Activated CD4-positive, CD25-positive, alpha-beta regulatory T cell treated with anti-CD3 and anti-CD28 coated beads, Interleukin-2, amount 50 U/mL, for 72 hours (primary cell): ENCODE results near the gene C22orf23.
A peak's percentile ranks its signal among the peaks of the same experiment; 100 is the strongest.

Experiments
- DNase-seq: peaks from one replicate; pipeline ENCODE4 v3.0.0; 2021

The C22orf23 gene

DNA sequence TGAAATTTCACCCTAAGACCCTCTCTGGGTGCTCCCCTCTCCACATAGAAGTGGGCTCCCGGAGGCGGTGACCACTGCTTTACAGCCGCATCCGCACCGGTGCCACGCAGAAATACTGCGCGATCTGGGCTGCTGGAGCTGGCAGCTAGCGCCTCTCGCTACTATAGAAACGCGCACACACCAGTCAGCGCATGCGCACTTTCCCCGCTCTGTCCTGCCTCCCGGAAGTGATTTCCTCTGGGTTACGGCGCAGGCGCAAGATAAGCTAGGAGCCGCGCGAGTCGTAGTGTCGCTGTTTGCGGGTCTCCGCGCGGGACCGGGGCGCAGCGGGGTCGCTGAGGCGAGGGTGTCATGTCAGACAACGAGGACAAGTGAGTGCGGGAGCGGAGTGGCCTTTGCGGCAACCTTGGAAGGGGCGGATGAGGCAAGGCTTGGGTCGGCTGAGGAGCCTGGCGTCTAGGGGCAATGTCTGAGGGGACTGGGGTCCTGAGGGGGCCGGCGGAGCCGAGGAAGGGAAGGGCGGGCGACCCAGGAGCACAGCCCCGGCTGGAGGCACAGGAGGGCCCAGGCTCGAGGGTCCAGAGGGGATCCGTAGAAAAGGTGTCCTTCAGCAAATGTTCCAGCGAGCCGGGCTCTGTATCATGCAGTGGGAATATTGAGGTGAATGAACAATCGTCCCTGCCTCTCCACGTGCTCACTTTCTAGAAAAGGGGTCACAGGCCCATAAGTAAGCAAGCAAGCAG lies at the start of gene C22orf23, which contains the start of gene POLR2F:
Gene C22orf23, minus strand, starts transcription at position 165 of the 743 bp plus-strand sequence. CDS start 452 bp downstream, outside the sequence.
Gene POLR2F, plus strand, starts transcription at position 263 of the 743 bp plus-strand sequence. Its CDS starts 89 bp downstream, at position 352.
- peak; percentile 95 for DNase-seq

DNA sequence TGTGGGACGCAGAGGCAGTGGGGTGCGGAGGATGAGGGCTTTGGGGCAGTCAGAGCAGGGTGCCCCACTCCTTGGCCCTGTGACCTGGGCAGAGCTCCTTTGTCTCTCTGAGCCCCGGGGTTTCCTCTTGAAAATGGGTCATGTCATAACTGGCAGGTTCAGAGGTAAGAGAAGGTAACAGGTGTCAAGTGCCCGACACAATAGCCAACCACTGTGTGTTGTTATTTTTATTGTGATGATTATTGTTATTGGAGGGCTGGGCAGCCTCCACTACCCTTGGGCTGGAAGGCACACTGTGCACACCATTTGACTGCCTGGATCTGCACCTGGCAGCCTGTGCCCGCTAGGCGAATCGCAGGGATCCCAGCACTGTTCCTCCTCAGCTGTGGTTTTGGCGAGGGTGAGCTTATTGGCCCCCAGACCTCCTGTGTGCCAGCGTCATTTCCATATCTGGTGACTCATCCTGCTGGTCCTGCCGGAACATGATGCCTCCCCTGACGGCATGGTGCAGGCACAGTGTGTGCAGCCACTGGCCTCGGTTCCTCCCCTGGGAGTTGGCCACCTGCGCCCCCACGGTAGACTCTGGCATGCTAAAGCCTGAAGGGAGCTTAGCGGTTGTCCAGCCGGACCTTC lies 46.4 kb upstream of the C22orf23 start:
- DNase-seq, result no peak

DNA sequence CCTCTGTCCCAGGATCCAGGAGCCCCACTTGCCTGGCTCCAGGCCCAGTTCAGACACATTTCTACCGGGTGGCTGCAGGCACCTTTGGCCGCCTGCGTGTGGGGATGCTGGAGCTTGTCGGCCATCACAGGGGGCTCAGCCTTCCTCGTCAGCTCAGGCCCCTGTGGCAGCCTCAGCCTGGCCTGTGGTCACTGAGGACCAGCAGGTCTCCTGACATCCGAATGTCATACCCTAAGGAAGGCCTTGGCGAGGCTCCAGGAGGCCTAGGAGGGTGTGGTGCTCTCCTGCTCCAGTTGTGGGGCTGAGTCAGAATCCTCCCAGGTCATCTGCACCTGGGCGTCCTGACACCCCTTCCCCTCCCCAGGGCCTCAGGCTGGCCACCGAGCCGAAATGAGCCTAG lies 45.8 kb upstream of the C22orf23 start:
- no peak for DNase-seq

DNA sequence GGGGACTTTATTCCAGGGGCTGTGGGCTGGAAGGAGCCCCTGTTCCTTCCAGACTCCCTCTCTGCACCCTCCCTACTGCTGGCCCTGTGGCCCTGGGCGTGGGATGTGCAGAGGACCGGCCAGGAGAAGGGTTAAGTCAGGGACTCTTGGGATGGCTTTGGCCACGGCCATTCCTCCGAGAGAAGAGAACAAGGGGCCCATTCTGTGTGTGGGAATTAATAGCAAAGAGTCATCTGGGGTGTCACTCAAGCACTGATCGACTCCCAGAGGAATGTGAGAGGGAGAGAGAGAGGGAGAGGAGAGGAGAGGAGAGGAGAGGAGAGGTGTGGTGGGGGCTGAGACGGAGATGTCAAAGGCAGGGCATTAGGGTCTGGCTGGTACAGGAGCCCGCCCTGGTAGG lies 45.1 kb upstream of the C22orf23 start:
- DNase-seq, result no peak

DNA sequence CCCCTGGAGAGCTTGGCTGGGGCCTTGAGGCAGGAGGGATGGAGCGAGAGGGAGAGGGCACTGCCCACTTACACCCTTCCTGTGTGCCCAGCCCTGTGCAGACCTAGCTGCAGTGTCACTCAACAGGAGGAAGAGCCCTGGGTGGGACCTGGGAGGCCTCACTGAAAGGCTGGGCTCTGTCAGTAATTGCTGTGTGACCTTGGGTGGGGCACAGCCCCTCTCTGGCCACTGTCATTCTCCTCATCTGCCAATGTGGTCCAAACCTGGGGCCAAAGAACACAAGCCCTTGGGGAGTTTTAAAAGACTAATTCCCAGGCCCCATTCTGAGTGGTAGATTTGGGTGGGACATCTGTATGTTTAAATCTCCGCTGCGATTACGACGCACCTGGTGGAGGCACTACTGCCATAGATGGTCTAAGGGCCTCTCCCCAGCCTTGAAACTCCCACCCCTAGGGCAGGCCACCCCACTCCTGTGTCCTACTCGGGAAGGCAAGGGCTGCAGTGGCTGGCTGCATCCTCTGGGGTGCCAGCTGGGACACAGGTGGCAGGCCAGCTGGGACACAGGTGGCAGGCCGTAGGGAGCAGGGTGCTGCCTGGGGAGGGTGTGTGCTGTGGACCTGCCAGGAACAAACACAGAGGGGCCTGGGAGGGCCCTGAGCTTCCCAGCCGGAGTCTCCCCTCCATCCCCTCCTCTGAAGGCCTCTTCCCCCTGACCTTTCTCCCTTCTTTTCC lies 43.3 kb upstream of the C22orf23 start:
- DNase-seq, result no peak

DNA sequence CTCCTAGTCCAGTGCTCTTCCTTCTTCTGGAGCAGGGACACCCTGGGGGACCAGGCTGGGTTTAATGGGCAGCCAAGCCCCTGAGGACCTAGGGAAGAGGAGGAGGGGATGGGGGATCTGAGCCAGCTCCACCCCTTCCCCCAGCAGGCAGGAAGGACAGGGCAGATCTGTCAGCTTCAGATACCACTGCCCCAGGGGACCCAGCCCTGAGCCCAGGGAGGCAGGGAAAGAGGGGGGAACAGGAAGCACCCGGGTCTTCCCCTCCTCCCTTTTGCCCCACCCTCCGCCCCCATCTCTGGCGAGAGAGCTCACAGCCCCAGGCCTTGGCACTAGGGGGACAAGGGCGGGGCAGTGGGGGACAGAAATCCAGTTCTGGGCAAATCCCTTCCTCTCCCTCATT lies 42.7 kb upstream of the C22orf23 start:
- DNase-seq, result no peak

DNA sequence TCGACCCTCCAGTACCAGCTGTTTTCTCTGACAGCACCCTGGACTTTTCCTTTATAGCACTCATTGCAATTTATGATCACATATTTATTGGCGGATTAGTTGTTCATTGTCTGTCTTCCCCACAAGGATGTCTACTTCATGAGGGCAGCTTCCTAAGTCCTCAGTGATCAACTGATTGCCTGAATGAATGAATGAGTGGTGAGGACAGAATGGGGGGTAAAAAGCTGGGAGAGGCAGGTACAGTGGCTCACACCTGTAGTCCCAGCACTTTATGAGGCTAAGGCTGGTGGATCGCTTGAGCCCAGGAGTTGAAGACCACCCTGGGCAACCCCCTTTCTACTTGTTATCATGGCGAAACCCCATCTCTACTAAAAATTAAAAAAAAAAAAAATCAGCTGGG lies 42.1 kb upstream of the C22orf23 start:
- DNase-seq, result no peak

DNA sequence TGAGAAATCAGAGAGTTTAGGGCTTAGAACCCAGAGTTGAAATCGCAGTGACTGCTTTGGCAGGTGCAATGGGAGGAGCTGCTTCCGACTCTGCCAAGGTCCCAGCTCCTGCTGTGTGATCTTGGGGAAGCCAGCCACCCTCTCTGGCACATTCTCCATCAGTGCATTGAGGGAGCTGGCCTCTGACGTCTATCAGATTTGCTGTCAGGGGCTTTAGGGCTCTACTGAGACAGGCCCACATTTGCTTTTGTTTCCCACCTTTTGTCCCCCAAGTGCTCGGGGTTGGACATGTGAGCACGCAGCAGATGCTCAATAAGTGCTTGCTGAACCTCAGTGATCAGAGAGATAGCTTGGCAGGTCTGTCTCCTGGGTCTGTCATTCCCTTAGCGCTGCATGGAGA lies 41.6 kb upstream of the C22orf23 start:
- DNase-seq, result no peak

DNA sequence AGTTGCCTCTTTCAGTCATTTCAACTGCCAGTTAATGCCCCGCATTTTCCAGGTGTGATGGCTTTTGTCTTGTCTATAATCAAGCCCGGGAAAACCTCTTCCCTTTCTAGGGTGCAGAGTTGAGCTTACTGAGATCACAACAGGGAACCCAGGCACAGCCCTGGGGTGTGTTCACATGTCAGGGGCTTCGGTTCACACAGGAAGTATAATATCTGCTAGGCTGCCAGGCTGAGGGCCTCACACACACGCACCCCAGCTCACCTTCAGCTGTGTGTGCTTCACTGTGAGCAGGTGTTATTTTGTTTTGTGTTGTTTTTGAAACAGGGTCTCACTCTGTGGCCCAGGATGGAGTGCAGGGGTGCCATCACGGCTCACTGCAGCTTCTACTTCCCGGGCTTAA lies 40.6 kb upstream of the C22orf23 start:
- no peak for DNase-seq

DNA sequence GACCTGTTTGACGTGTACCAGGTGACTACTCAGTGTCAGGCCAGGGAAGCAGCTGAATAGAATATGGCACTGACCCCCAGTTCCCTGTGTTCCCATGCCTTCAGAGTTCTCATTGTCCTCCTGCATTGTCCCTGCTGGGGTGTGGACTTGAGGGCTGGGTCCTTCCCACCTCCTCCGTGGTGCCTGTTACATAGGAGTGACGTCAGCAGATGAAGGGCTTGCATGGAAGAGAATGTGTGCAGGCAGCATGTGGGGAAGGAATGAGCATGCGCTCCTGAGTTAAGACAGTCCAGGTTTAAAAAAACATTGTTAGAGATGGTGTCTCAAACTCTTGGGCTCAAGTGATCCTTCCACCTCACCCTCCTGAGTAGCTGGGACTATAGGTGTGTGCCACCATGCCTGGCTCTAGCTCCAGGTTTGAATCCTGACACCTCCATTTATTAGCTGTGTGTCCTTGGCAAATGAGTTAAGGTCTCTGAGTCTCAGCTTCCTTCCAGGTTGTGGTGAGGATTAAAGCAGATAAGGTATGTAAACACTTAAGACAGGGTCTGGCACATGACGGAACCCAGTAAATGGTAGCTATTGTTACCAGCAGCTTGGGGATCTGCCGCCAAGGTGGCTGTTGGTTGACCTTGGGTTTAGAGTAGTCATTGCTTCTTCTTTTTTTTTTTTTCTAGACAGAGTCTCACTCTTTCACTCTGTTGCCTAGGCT lies 38.5 kb upstream of the C22orf23 start:
- no peak for DNase-seq

DNA sequence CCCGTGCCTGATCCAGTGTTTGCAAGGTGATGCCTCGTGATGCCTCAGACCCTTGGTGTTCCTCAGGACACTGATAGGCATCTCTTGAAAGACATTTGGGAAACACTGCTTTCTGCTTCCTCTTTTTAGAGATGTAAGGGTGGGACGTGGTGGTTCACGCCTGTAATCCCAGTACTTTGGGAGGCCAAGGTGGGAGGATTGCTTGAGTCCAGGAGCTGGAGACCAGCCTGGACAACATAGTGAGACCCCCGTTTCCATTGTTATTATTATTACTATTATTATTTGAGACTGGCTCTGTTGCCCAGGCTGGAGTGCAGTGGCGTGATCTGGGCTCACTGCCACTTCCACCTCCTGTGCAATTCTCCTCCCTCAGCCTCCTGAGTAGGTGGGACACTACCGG lies 37.5 kb upstream of the C22orf23 start:
- DNase-seq, result no peak

DNA sequence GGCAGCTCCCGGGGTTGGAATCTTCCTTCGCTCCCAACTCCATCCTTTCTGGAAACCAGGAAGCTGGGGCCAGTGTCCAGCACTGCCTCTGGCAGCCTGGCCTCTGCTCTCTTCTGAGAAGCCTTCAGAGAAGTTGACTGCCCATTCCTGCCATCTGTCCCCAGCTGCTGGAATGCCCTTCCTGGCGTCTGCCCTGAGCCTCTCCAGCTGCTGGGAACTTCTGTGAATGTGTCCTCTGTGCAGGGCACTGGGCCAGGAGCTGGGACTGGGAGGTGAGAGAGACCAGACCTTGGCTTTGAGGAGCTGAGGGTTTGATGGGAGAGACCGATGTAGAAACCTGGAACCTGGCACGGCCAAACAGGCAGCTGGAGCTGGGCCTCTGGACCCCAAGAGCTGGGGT lies 36.9 kb upstream of the C22orf23 start:
- no peak for DNase-seq

DNA sequence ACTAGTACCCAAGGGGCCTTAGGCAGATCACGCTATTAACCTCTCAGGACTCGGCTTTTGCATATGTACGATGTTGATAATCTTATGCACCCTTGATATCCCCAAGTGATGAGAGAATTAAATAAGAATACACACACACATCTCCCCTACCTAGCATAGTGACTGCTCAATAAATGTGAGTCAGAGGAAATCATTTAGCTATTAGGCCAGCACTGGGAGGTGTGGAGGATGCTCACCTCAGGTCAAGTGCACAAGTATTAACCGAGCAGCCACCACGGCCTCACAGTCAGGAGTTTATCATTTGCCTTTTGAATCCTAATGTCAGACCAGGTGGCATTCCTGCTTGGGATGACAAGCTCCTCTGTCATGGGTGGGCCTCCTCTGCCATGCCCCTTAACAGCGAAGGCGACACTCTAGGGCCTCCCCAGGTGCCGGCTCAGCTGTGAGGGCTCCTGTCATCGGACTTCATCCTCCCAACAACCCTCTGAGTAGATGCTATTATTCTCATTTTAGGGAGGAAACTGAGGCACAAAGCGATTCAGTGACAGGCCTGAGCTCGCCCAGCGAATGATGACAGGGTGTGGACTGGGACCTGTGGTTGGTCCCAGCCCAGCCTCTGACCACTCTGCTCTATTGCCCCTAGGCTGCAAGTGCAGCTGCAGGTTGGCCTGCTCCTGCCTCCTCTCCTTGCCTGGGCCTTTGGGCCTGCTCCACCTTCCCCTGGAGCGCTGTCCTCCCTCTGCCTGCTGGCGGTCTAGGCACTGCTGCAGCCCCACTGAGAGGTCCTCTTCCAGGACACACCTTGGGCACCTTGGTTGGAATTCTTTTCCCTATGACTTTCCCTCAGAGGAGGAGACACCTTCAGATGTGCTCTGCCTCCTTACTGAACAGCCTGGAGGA lies 36.0 kb upstream of the C22orf23 start:
- DNase-seq, result no peak

DNA sequence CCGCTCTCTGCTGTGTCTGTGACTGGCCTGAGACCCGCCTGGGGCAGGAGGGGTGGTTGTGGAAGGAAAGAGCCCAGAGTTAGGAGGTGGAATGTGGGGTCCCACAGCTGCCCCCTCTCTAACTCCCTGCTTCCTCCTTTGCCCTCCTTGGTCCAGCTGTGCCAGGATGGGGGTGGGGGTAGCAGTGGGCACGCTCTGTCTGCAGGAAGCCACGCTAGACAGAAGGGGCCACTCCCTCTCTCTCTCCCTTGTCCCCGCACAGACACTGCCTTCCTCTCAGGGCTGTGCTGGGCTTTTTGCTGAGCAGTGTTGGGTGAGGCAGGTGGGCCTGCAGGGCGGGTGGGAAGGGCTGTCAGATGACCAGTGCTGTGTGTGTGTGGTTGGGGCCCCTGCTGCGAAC lies 33.0 kb upstream of the C22orf23 start:
- no peak for DNase-seq

DNA sequence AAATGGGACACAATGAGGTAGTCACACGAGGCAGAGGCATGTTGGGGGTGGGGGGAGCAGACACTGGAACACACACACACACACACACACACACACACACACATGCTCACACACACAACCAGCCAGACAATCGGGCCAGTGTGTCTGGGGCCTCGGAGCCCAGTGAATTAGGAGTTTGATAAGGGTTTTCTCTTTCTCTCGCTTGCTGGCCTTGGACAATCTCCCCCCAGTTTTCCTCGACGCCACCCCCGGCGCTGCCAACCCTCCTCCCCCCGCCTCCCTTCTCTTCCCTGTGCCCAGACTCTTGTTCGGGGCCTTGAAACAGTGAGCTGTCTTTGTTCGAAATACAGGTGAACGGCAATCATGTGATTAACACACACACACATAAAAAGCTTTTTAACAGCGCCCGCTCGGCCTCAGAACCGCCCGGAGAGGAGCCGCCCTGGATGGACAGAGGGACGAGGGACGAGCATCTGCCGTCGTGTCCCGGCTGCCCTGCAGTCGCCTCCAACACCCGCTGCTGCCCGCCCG lies 32.4 kb upstream of the C22orf23 start:
- DNase-seq, result no peak

DNA sequence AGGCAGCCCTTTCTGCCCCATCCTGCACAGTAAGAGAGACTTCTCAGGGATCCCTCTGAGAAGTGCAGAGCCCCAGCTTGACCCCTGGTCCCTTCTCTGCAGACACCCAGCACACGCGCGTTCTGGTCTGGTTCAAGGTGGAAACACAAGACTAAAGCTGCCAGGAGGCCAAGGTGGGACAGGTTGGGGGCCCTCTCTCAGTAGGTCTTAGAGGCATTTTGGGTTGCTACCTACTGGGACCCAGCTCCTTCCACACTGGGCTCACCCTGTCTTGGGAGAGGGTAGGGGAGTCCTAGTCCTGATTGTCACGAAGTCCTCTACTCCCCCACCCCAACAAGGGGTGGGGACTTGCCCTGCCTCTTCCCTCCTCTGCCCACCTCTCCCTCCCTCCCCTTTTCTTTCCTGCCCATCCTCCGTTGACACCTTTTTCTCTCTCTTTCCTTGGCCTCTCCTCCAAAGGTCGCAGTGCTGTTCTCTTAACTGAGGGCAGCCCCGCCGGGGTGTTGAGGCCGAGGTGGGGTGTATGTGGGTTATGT lies 31.7 kb upstream of the C22orf23 start:
- no peak for DNase-seq

DNA sequence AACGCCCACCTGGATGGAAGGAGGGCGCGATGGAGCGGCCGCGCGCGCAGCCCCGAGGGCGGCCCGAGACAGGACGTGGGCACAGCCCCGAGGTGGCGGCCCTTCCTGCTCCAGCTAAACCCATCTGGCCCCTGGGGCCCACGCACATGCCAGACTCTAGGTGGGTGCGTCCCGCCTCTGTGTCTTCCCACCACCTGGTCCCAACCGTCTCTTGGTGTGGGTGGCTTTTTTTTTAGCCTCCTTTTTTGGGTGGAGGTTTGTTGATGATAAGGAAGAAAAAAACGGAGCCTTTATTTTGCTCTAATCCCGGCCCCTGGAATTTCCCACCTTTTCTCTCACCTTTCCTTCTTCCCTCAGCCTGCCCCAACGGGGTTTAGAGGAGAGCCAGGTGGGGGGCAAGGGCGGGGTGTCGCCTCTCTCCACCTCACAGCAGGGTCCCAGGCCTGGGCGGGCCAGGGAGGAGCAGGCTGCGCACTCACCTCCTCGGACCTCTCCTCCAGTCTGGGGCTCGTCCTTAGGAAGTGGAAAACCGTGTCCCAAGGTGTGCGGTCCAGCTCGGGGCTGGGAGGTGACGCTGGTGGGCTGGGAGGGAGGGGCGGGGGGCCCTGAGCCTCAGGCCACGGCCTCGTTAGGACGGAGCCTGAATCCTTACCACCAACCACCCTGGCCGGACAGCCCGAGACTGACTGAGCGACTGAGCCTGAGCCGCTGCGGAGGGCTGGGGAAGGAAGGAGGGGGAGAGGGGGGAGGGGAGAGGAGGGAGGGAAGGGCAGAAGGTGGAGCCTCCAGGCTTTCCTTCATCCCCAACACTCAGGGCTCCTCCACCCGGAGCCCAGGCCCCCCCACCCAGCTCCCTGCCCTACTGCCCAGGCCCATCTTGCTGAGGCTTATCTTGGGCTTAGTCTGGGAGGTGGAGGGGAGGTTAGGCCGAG lies 30.7 kb upstream of the C22orf23 start, which contains the start of gene SOX10:
Gene SOX10, minus strand, starts transcription at position 696 of the 932 bp plus-strand sequence. CDS start 771 bp downstream, outside the sequence.
- DNase-seq, result no peak

DNA sequence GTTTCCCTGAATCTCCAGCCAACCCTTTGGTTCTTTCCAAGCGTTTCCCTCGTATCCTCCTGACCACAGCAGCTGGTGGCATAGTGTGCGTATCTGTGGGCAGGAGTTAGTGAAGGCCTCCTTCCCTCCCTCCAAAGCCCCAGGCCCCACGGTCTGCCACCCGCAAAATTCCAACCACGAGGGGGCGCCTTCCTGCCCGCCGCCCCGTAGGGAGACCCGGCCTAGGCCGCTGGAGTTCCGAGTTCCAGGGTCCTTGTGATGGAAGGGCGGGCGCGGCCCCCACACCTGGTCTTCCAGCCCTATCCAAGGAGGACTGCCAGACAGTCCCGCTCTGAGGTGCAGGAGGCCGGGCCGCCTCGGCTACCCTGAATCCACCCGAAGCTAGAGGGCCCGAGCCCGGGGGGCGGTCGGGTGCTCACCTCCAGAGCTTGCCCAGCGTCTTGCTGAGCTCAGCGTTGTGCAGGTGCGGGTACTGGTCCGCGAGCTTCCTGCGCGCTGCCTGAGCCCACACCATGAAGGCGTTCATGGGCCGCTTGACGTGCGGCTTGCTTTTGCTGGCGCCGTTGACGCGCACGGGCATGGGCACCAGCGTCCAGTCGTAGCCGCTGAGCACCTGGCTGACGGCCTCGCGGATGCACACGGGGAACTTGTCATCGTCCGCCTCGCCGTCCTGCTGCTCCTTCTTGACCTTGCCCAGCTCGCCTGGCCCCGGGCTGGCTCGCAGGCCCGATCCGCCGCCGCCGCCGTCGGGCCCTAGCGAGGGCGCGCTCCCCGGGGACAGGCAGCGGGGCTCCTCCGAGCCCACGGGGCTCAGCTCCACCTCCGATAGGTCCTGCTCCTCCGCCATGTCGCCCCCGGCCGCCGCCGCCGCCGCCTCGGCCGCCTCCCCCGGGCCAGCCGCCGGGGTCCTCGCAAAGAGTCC lies 29.8 kb upstream of the C22orf23 start:
- DNase-seq, result no peak

DNA sequence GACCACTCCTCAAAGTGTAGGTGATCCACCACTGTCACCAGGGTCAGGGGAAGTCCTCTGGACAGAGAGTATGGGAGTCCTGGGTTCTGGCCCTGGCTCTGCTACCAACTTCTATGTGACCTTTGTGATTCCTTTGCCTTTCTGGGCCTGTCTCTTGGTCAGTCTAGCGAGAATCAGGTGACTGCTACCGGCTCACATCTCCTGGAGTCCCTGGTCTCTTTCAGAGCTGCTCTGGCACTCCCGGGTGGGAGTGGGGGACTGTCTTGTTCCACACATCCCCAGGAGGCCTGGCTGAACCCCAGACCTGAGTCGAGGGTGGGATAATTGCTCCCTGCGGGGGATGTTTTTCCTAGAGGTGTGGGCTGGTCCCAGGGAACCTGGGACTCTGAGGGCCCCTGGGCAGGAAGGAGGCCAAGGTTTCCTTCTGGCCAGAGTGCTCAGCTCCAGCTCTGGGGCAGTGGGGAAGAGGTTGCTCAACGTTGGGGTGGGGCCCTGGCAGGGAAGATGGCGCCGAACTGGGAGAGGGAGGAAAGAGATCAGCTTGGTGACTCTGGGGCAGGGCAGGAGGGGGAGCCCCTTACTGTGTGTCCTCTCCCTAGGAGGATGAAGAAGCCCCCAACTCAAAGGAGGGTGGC lies 28.9 kb upstream of the C22orf23 start:
- DNase-seq, result no peak
